SK-N-SH (cell line): Measurements from ENCODE around the gene PSMD4. TPM values are rescaled to one million over a fixed set of nuclear protein-coding genes. Genes with fewer than 3 reads are reported as not detected.
A peak's percentile ranks its signal among the peaks of the same experiment; 100 is the strongest.

Experiments used
- CTCF ChIA-PET: fragments of 300-600, 350-600 bp; formaldehyde crosslinking; extraction: SDS; loops from one replicate; lab custom pipeline; 2021; lab: Yijun Ruan, JAX
- POLR2A ChIA-PET: fragments of 350-600 bp; sonication (Branson Sonifier 250); formaldehyde crosslinking; extraction: SDS; loops from one replicate; lab custom pipeline; 2020; ENCODE audit warnings: antibody characterized with exemption, inconsistent platforms; lab: Yijun Ruan, JAX
- DNase-seq: peaks from one replicate; pipeline ENCODE4 v3.0.0; 2012
- H2AFZ ChIP-seq: fragments of 200-600 bp; sonication (generic); 2 replicates; pipeline ENCODE4 v1.8.1; 2016; ENCODE audit warnings: antibody characterized with exemption, mild to moderate bottlenecking, low read depth
- H3F3A ChIP-seq: fragments of 200-600 bp; sonication (generic); replicated peaks from 2 replicates; pipeline ENCODE3; 2016; ENCODE audit warnings: antibody characterized with exemption, mild to moderate bottlenecking; ENCODE audit not compliant: insufficient read depth
- H3K27ac ChIP-seq, 2 experiments: fragments of 200-500 bp in 1 of 2; fragments of 200-600 bp in 1 of 2; sonication (Bioruptor generic) in 1 of 2; sonication (generic), shearing (Covaris generic) in 1 of 2; 2 replicates each; pipeline versions ENCODE4 v1.5.1 to v1.6.1; 2014 to 2016; ENCODE audit warnings: low read depth in 2 of 2, inconsistent platforms in 1 of 2, low read length in 1 of 2, mild to moderate bottlenecking in 1 of 2, mixed read lengths in 1 of 2
- H3K27me3 ChIP-seq: fragments of 200-600 bp; sonication (generic), shearing (Covaris generic); 2 replicates; pipeline ENCODE4 v1.6.1; 2016; ENCODE audit warnings: mixed run types; ENCODE audit not compliant: insufficient read depth
- H3K36me3 ChIP-seq, 2 experiments: fragments of 200-500 bp in 1 of 2; fragments of 200-600 bp in 1 of 2; sonication (Bioruptor generic) in 1 of 2; sonication (generic) in 1 of 2; replicated peaks in 1 of 2; 2 replicates each; pipeline versions ENCODE3 to v1.5.1; 2014 to 2016; ENCODE audit warnings: low read length in 1 of 2, mild to moderate bottlenecking in 1 of 2; ENCODE audit not compliant: insufficient read depth in 2 of 2, control insufficient read depth in 1 of 2
- H3K4me1 ChIP-seq, 2 experiments: fragments of 200-500 bp in 1 of 2; fragments of 200-600 bp in 1 of 2; sonication (Bioruptor generic) in 1 of 2; sonication (generic), shearing (Covaris generic) in 1 of 2; 2 replicates each; pipeline versions ENCODE4 v1.5.1 to v1.6.1; 2014 to 2016; ENCODE audit warnings: low read depth in 1 of 2, low read length in 1 of 2, mixed run types in 1 of 2; ENCODE audit not compliant: insufficient read depth in 2 of 2, control insufficient read depth in 1 of 2
- H3K4me2 ChIP-seq: fragments of 200-600 bp; sonication (generic), shearing (Covaris generic); 2 replicates; pipeline ENCODE4 v1.6.1; 2017; ENCODE audit warnings: mixed run types
- H3K4me3 ChIP-seq, 2 experiments: fragments of 200-500 bp in 1 of 2; fragments of 200-600 bp in 1 of 2; sonication (Bioruptor generic) in 1 of 2; sonication (generic), shearing (Covaris generic) in 1 of 2; 2 replicates each; pipeline versions ENCODE4 v1.5.1 to v1.8.1; 2014 to 2016; ENCODE audit warnings: low read depth in 2 of 2, inconsistent platforms in 1 of 2, low read length in 1 of 2, mild to moderate bottlenecking in 1 of 2, mixed read lengths in 1 of 2, moderate library complexity in 1 of 2
- H3K79me2 ChIP-seq: fragments of 200-600 bp; sonication (generic); 2 replicates; pipeline ENCODE4 v1.8.1; 2017; ENCODE audit warnings: mild to moderate bottlenecking; ENCODE audit not compliant: insufficient read depth
- H3K9ac ChIP-seq: fragments of 200-600 bp; sonication (generic); 2 replicates; pipeline ENCODE4 v1.6.1; 2017; ENCODE audit warnings: mixed run types
- H3K9me2 ChIP-seq: fragments of 200-600 bp; sonication (generic); 2 replicates; pipeline ENCODE4 v1.6.1; 2017; ENCODE audit warnings: mixed run types
- H3K9me3 ChIP-seq: fragments of 200-600 bp; sonication (generic); 2 replicates; pipeline ENCODE4 v1.6.1; 2017; ENCODE audit warnings: mixed run types, mild to moderate bottlenecking, moderate library complexity
- H4K20me1 ChIP-seq: fragments of 200-600 bp; sonication (generic); 2 replicates; pipeline ENCODE4 v1.6.1; 2017; ENCODE audit warnings: mild to moderate bottlenecking, mixed run types; ENCODE audit not compliant: insufficient read depth
- CHD2 ChIP-seq: fragments of 150-350 bp; IDR thresholded peaks from 2 replicates; pipeline ENCODE4 v1.6.1; 2018; ENCODE audit warnings: low read length; ENCODE audit not compliant: partially characterized antibody
- CTCF ChIP-seq: fragments of 200-600 bp; sonication (generic); IDR thresholded peaks from 2 replicates; pipeline ENCODE4 v1.6.1; 2017; ENCODE audit warnings: antibody characterized with exemption, mild to moderate bottlenecking, moderate library complexity
- GATA2 ChIP-seq: sonication (generic); formaldehyde crosslinking; IDR thresholded peaks from 2 replicates; pipeline ENCODE4 v1.5.0; 2020; ENCODE audit warnings: mild to moderate bottlenecking, missing genetic modification reagents
- IRF3 ChIP-seq: fragments of 150-350 bp; IDR thresholded peaks from 2 replicates; pipeline ENCODE4 v1.6.1; 2016; ENCODE audit warnings: mild to moderate bottlenecking, low read depth, low read length
- MXI1 ChIP-seq: IDR thresholded peaks from 2 replicates; pipeline ENCODE4 v1.6.1; 2012; ENCODE audit warnings: mild to moderate bottlenecking, low read depth, low read length, improper control_type of control experiment
- NRF1 ChIP-seq: IDR thresholded peaks from 2 replicates; pipeline ENCODE4 v1.6.1; 2012; ENCODE audit warnings: low read depth, mild to moderate bottlenecking, low read length
- PBX3 ChIP-seq: IDR thresholded peaks from 2 replicates; pipeline ENCODE4; 2012
- RAD21 ChIP-seq: IDR thresholded peaks from 2 replicates; pipeline ENCODE4 v1.6.1; 2012; ENCODE audit warnings: mild to moderate bottlenecking, low read length
- REST ChIP-seq: IDR thresholded peaks from 2 replicates; pipeline ENCODE4 v1.6.1; 2012; ENCODE audit warnings: mild to moderate bottlenecking, low read depth, low read length, moderate library complexity
- RFX5 ChIP-seq: IDR thresholded peaks from 2 replicates; pipeline ENCODE4 v1.6.1; 2012; ENCODE audit warnings: mild to moderate bottlenecking, improper control_type of control experiment, low read length
- SMC3 ChIP-seq: IDR thresholded peaks from 2 replicates; pipeline ENCODE4 v1.6.1; 2012; ENCODE audit warnings: low read depth, low read length, improper control_type of control experiment
- YY1 ChIP-seq: IDR thresholded peaks from 2 replicates; pipeline ENCODE4 v1.4.0; 2012; ENCODE audit warnings: low read depth, mild to moderate bottlenecking
- WGBS: methylation state at CpG from one replicate; pipeline ENCODE4 v1.1.6; 2017; ENCODE audit warnings: low lambda C conversion rate; 5-methylcytosine and 5-hydroxymethylcytosine counted together
- polyA plus RNA-seq, 3 experiments: library from polyadenylated mRNA; depleted of rRNA; stranded (reverse); fragments of >200 nt; gene quantifications; 2 replicates each; pipeline ENCODE4 v1.2.3, GENCODE V29; 2012

The PSMD4 gene
- polyA plus RNA-seq, 1 of the 3 experiments (the other 2 are of a cell fraction) = 419 TPM

GRCh38 chr1:151246786-151247185, 7.7 kb upstream of the PSMD4 start:
- no peak overlapping the region for H3K4me3 ChIP-seq
- WGBS = 93% methylated on average over 2 of the region's 2 CpGs
- ChIA-PET CTCF (interaction anchor here (1.3 kb wide), 1 partner anchor 28 kb away, joined by 3 read pairs; no protein-coding TSS in a partner anchor), POLR2A (no interaction called here)
- no peaks in the 10 kb centered on the region for H3K27me3 ChIP-seq
- no peak overlapping the region for H2AFZ ChIP-seq
- no peaks in the 10 kb centered on the region for H3K9me3 ChIP-seq
- H3K79me2 ChIP-seq = peaks cover 5% of the 10 kb centered on the region; the same call in 1 of the 2 replicates
- peaks cover 42% of the 10 kb centered on the region for H3F3A ChIP-seq
- H3K27ac ChIP-seq = peak overlapping the region; percentile 11 to 32; a peak in 2 of 4 replicates
- H4K20me1 ChIP-seq = no peaks in the 10 kb centered on the region
- H3K4me2 ChIP-seq = no peak overlapping the region
- peaks cover 72 to 85% of the 10 kb centered on the region in 2 experiments for H3K36me3 ChIP-seq
- no peak for TF ChIP-seq REST
- TF ChIP-seq RFX5 = no peak
- no peak for TF ChIP-seq YY1
- no peaks in the 10 kb centered on the region for H3K4me1 ChIP-seq
- no peak for DNase-seq
- no peak overlapping the region for H3K9ac ChIP-seq
- no peaks in the 10 kb centered on the region for H3K9me2 ChIP-seq

GRCh38 chr1:151251656-151252470, 2.7 kb upstream of the PSMD4 start:
- peaks cover 25% of the 10 kb centered on the region for H3K79me2 ChIP-seq
- no peaks in the 10 kb centered on the region for H3K9me2 ChIP-seq
- H4K20me1 ChIP-seq = no peaks in the 10 kb centered on the region
- no peak overlapping the region for H3K9ac ChIP-seq
- TF ChIP-seq RAD21 = peak; percentile 80
- no peak for TF ChIP-seq NRF1
- TF ChIP-seq PBX3 = 0 out of 2 replicates have a peak, but pooled peaks have one; percentile 40
- 0 out of 2 replicates have a peak, but pooled peaks have one; percentile 27 for TF ChIP-seq MXI1
- TF ChIP-seq CHD2 = no peak
- no peak for TF ChIP-seq GATA2 (CRISPR knock-in tag)
- no peak for TF ChIP-seq IRF3
- peak; percentile 96 for TF ChIP-seq CTCF
- peak; percentile 62 for TF ChIP-seq SMC3
- ChIA-PET POLR2A (interaction anchor here (1.2 to 1.4 kb wide), 2 partner anchors 56 to 62 kb away, joined by 3 to 6 read pairs; partner anchors contain the start of gene VPS72), CTCF (interaction anchor here (0.5 to 3.7 kb wide), 39 partner anchors 8 to 382 kb away, joined by 3 to 27 read pairs (median 4); partner anchors contain the start of genes C1orf56, SNX27, TMOD4 and VPS72)
- no peaks in the 10 kb centered on the region for H3K9me3 ChIP-seq
- no peak overlapping the region for H3K4me2 ChIP-seq
- no peaks in the 10 kb centered on the region for H3K27me3 ChIP-seq
- WGBS = 56% methylated on average over 16 of the region's 16 CpGs
- H3F3A ChIP-seq = peaks cover 66% of the 10 kb centered on the region
- H3K4me1 ChIP-seq = peaks cover 0 to 4% of the 10 kb centered on the region in 2 experiments; a peak in 1 of 4 replicates
- peak; percentile 74 for DNase-seq
- no peak overlapping the region; a peak in 1 of 4 replicates for H3K4me3 ChIP-seq
- H3K36me3 ChIP-seq = peaks cover 28 to 36% of the 10 kb centered on the region in 2 experiments
- H3K27ac ChIP-seq = peak overlapping the region in 1 of 2 experiments; percentile 28; a peak in 2 of 4 replicates
- no peak overlapping the region for H2AFZ ChIP-seq
